SK-N-SH (cell line): ENCODE results near the gene CCDC169. TPM values are rescaled to one million over a fixed set of nuclear protein-coding genes. Genes with fewer than 3 reads are reported as not detected.

Experiments
- CTCF ChIA-PET: fragments of 300-600, 350-600 bp; formaldehyde crosslinking; extraction: SDS; loops from one replicate; lab custom pipeline; 2021; lab: Yijun Ruan, JAX
- POLR2A ChIA-PET: fragments of 350-600 bp; sonication (Branson Sonifier 250); formaldehyde crosslinking; extraction: SDS; loops from one replicate; lab custom pipeline; 2020; ENCODE audit warnings: antibody characterized with exemption, inconsistent platforms; lab: Yijun Ruan, JAX
- DNase-seq: peaks from one replicate; pipeline ENCODE4 v3.0.0; 2012
- H2AFZ ChIP-seq: fragments of 200-600 bp; sonication (generic); 2 replicates; pipeline ENCODE4 v1.8.1; 2016; ENCODE audit warnings: antibody characterized with exemption, mild to moderate bottlenecking, low read depth
- H3F3A ChIP-seq: fragments of 200-600 bp; sonication (generic); replicated peaks from 2 replicates; pipeline ENCODE3; 2016; ENCODE audit warnings: antibody characterized with exemption, mild to moderate bottlenecking; ENCODE audit not compliant: insufficient read depth
- H3K27ac ChIP-seq, 2 experiments: fragments of 200-500 bp in 1 of 2; fragments of 200-600 bp in 1 of 2; sonication (Bioruptor generic) in 1 of 2; sonication (generic), shearing (Covaris generic) in 1 of 2; 2 replicates each; pipeline versions ENCODE4 v1.5.1 to v1.6.1; 2014 to 2016; ENCODE audit warnings: low read depth in 2 of 2, inconsistent platforms in 1 of 2, low read length in 1 of 2, mild to moderate bottlenecking in 1 of 2, mixed read lengths in 1 of 2
- H3K27me3 ChIP-seq: fragments of 200-600 bp; sonication (generic), shearing (Covaris generic); 2 replicates; pipeline ENCODE4 v1.6.1; 2016; ENCODE audit warnings: mixed run types; ENCODE audit not compliant: insufficient read depth
- H3K36me3 ChIP-seq, 2 experiments: fragments of 200-500 bp in 1 of 2; fragments of 200-600 bp in 1 of 2; sonication (Bioruptor generic) in 1 of 2; sonication (generic) in 1 of 2; replicated peaks in 1 of 2; 2 replicates each; pipeline versions ENCODE3 to v1.5.1; 2014 to 2016; ENCODE audit warnings: low read length in 1 of 2, mild to moderate bottlenecking in 1 of 2; ENCODE audit not compliant: insufficient read depth in 2 of 2, control insufficient read depth in 1 of 2
- H3K4me1 ChIP-seq, 2 experiments: fragments of 200-500 bp in 1 of 2; fragments of 200-600 bp in 1 of 2; sonication (Bioruptor generic) in 1 of 2; sonication (generic), shearing (Covaris generic) in 1 of 2; 2 replicates each; pipeline versions ENCODE4 v1.5.1 to v1.6.1; 2014 to 2016; ENCODE audit warnings: low read depth in 1 of 2, low read length in 1 of 2, mixed run types in 1 of 2; ENCODE audit not compliant: insufficient read depth in 2 of 2, control insufficient read depth in 1 of 2
- H3K4me2 ChIP-seq: fragments of 200-600 bp; sonication (generic), shearing (Covaris generic); 2 replicates; pipeline ENCODE4 v1.6.1; 2017; ENCODE audit warnings: mixed run types
- H3K4me3 ChIP-seq, 2 experiments: fragments of 200-500 bp in 1 of 2; fragments of 200-600 bp in 1 of 2; sonication (Bioruptor generic) in 1 of 2; sonication (generic), shearing (Covaris generic) in 1 of 2; 2 replicates each; pipeline versions ENCODE4 v1.5.1 to v1.8.1; 2014 to 2016; ENCODE audit warnings: low read depth in 2 of 2, inconsistent platforms in 1 of 2, low read length in 1 of 2, mild to moderate bottlenecking in 1 of 2, mixed read lengths in 1 of 2, moderate library complexity in 1 of 2
- H3K79me2 ChIP-seq: fragments of 200-600 bp; sonication (generic); 2 replicates; pipeline ENCODE4 v1.8.1; 2017; ENCODE audit warnings: mild to moderate bottlenecking; ENCODE audit not compliant: insufficient read depth
- H3K9ac ChIP-seq: fragments of 200-600 bp; sonication (generic); 2 replicates; pipeline ENCODE4 v1.6.1; 2017; ENCODE audit warnings: mixed run types
- H3K9me2 ChIP-seq: fragments of 200-600 bp; sonication (generic); 2 replicates; pipeline ENCODE4 v1.6.1; 2017; ENCODE audit warnings: mixed run types
- H3K9me3 ChIP-seq: fragments of 200-600 bp; sonication (generic); 2 replicates; pipeline ENCODE4 v1.6.1; 2017; ENCODE audit warnings: mixed run types, mild to moderate bottlenecking, moderate library complexity
- H4K20me1 ChIP-seq: fragments of 200-600 bp; sonication (generic); 2 replicates; pipeline ENCODE4 v1.6.1; 2017; ENCODE audit warnings: mild to moderate bottlenecking, mixed run types; ENCODE audit not compliant: insufficient read depth
- CTCF ChIP-seq: fragments of 200-600 bp; sonication (generic); IDR thresholded peaks from 2 replicates; pipeline ENCODE4 v1.6.1; 2017; ENCODE audit warnings: antibody characterized with exemption, mild to moderate bottlenecking, moderate library complexity
- EP300 ChIP-seq, 2 experiments: IDR thresholded peaks; 2 replicates each; pipeline versions ENCODE4 v1.4.0 to v1.6.1; 2012; ENCODE audit warnings: borderline replicate concordance in 1 of 2, low read depth in 1 of 2, low read length in 1 of 2
- FOXJ3 ChIP-seq: sonication (generic); formaldehyde crosslinking; IDR thresholded peaks from 2 replicates; pipeline ENCODE4 v1.5.1; 2020; ENCODE audit warnings: mild to moderate bottlenecking, missing genetic modification reagents
- FOXM1 ChIP-seq: IDR thresholded peaks from 2 replicates; pipeline ENCODE4 v1.4.0; 2012; ENCODE audit warnings: low read depth, mild to moderate bottlenecking
- GABPA ChIP-seq: IDR thresholded peaks from 2 replicates; pipeline ENCODE4 v1.4.0; 2012; ENCODE audit warnings: low read depth, mild to moderate bottlenecking
- GATA2 ChIP-seq: sonication (generic); formaldehyde crosslinking; IDR thresholded peaks from 2 replicates; pipeline ENCODE4 v1.5.0; 2020; ENCODE audit warnings: mild to moderate bottlenecking, missing genetic modification reagents
- JUND ChIP-seq: IDR thresholded peaks from 2 replicates; pipeline ENCODE4 v1.4.0; 2012
- MAX ChIP-seq: IDR thresholded peaks from 2 replicates; pipeline ENCODE4 v1.4.0; 2012; ENCODE audit warnings: low read depth
- NRF1 ChIP-seq: IDR thresholded peaks from 2 replicates; pipeline ENCODE4 v1.6.1; 2012; ENCODE audit warnings: low read depth, mild to moderate bottlenecking, low read length
- POLR2AphosphoS5 ChIP-seq: IDR thresholded peaks from 2 replicates; pipeline ENCODE4 v1.6.1; 2012; ENCODE audit warnings: low read depth, low read length
- RAD21 ChIP-seq: IDR thresholded peaks from 2 replicates; pipeline ENCODE4 v1.6.1; 2012; ENCODE audit warnings: mild to moderate bottlenecking, low read length
- RXRA ChIP-seq: IDR thresholded peaks from 2 replicates; pipeline ENCODE4 v1.4.0; 2012; ENCODE audit warnings: low read depth, mild to moderate bottlenecking, borderline replicate concordance
- SIN3A ChIP-seq: IDR thresholded peaks from 2 replicates; pipeline ENCODE4 v1.6.1; 2012; ENCODE audit warnings: low read depth, mild to moderate bottlenecking, low read length, moderate library complexity, borderline replicate concordance
- SMC3 ChIP-seq: IDR thresholded peaks from 2 replicates; pipeline ENCODE4 v1.6.1; 2012; ENCODE audit warnings: low read depth, low read length, improper control_type of control experiment
- TAF1 ChIP-seq: IDR thresholded peaks from 2 replicates; pipeline ENCODE4 v1.6.1; 2012; ENCODE audit warnings: low read depth, mild to moderate bottlenecking, low read length, moderate library complexity, borderline replicate concordance
- TCF12 ChIP-seq: IDR thresholded peaks from 2 replicates; pipeline ENCODE4 v1.4.0; 2012
- USF2 ChIP-seq: fragments of 150-350 bp; IDR thresholded peaks from 2 replicates; pipeline ENCODE4 v1.6.1; 2017; ENCODE audit warnings: antibody characterized with exemption, low read length, low read depth, borderline replicate concordance
- YY1 ChIP-seq: IDR thresholded peaks from 2 replicates; pipeline ENCODE4 v1.4.0; 2012; ENCODE audit warnings: low read depth, mild to moderate bottlenecking
- WGBS: methylation state at CpG from one replicate; pipeline ENCODE4 v1.1.6; 2017; ENCODE audit warnings: low lambda C conversion rate; 5-methylcytosine and 5-hydroxymethylcytosine counted together
- polyA plus RNA-seq, 3 experiments: library from polyadenylated mRNA; depleted of rRNA; stranded (reverse); fragments of >200 nt; gene quantifications; 2 replicates each; pipeline ENCODE4 v1.2.3, GENCODE V29; 2012
- TF ChIP-seq, protein P1 (sequence below): IDR thresholded peaks from 2 replicates; pipeline ENCODE4; 2012

The CCDC169 gene
- 1.8 and 3.1 TPM in 2 replicates for polyA plus RNA-seq (2012; rRNA removed)
- polyA plus RNA-seq (2012; cell fraction: cytosol; rRNA removed) = 3.0 and 3.9 TPM in 2 replicates
- 0.89 and 3.0 TPM in 2 replicates for polyA plus RNA-seq (2012; cell fraction: nucleus; rRNA removed)

GRCh38 chr13:36297366-36298338, at the start of gene CCDC169:
Gene CCDC169, minus strand, starts transcription at chr13:36297814. Its CDS starts 95 bp downstream, at chr13:36297719.
- Histone ChIP-seq H3K27me3 (no peaks in the 10 kb centered on the region), H4K20me1 (no peaks in the 10 kb centered on the region), H3K9ac (peak within 1 kb of the TSS; percentile 54), H3K36me3 (no peaks in the 10 kb centered on the region), H3K9me3 (no peaks in the 10 kb centered on the region), H3K27ac (no peak within 1 kb of the TSS), H3K9me2 (no peaks in the 10 kb centered on the region), H3K4me3 (peak within 1 kb of the TSS; percentile 65 to 69), H3F3A (peaks cover 4% of the 10 kb centered on the region), H3K79me2 (no peaks in the 10 kb centered on the region), H3K4me1 (peaks cover 0 to 6% of the 10 kb centered on the region in 2 experiments; a peak in 1 of 4 replicates), H2AFZ (peak within 1 kb of the TSS; percentile 83), H3K4me2 (peak within 1 kb of the TSS; percentile 83)
- TF ChIP-seq CTCF = no peak
- no peak; the same call in 1 of the 2 replicates for TF ChIP-seq GATA2 (CRISPR knock-in tag)
- TF ChIP-seq MAX = peak; percentile 68; the same call in 1 of the 2 replicates
- TF ChIP-seq FOXJ3 (CRISPR knock-in tag) = no peak
- 0 out of 2 replicates have a peak, but pooled peaks have one; percentile 21 for TF ChIP-seq SIN3A
- TF ChIP-seq, protein P1, sequence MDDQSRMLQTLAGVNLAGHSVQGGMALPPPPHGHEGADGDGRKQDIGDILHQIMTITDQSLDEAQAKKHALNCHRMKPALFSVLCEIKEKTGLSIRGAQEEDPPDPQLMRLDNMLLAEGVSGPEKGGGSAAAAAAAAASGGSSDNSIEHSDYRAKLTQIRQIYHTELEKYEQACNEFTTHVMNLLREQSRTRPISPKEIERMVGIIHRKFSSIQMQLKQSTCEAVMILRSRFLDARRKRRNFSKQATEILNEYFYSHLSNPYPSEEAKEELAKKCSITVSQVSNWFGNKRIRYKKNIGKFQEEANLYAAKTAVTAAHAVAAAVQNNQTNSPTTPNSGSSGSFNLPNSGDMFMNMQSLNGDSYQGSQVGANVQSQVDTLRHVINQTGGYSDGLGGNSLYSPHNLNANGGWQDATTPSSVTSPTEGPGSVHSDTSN = no peak
- TF ChIP-seq RXRA = no peak
- no peak for TF ChIP-seq SMC3
- TF ChIP-seq JUND = no peak
- TF ChIP-seq EP300 (IDR thresholded peaks at IDR 0.05; ENCODE audit: borderline replicate concordance in 1 of 2, low read depth in 1 of 2, low read length in 1 of 2) = no peak
- no peak for TF ChIP-seq RAD21
- no peak for TF ChIP-seq YY1
- TF ChIP-seq NRF1 = no peak
- peak; percentile 59; the same call in 1 of the 2 replicates for TF ChIP-seq POLR2AphosphoS5
- no peak for TF ChIP-seq TAF1
- no peak for TF ChIP-seq USF2
- no peak for TF ChIP-seq GABPA
- no peak for TF ChIP-seq TCF12
- TF ChIP-seq FOXM1 = no peak
- peak; percentile 73 for DNase-seq
- POLR2A ChIA-PET = no interaction called here
- CTCF ChIA-PET = interaction anchor here (1.1 to 6.5 kb wide), 3 partner anchors 9 to 320 kb away, joined by 3 to 43 read pairs (median 3); no protein-coding TSS in a partner anchor
- 4% methylated on average over 50 of the region's 53 CpGs for WGBS
